DMS 273 (cell line): ENCODE results near the gene BBS12.
A peak's percentile ranks its signal among the peaks of the same experiment; 100 is the strongest.

Experiments
- DNase-seq: peaks from one replicate; lab custom pipeline; 2025; ENCODE audit not compliant: unreplicated experiment; lab: John Stamatoyannopoulos, UW

The BBS12 gene

GRCh38 chr4:122712782-122713181, 19.7 kb upstream of the BBS12 start:
- no peak for DNase-seq

DNA sequence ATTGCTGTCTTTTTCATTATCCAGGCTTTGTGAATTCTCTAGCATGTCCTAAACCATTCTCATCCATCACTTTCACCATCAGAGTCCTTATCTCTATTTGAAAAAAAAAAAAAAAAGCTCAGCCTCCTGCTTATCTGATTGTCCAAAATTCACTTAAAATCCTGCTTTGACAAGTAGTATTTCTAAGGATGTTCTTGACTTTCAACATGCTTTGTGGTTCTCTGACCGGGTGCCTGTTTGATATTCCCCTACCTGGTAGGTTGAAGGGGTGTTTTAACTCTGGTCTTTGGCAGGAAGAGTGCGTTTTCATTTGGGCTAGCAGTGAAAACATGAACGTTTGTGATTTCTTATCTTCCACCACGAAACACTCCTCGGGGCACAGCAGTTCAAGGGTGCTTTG, 17.3 kb upstream of the BBS12 start:
- no peak for DNase-seq

- DNase-seq: peak; percentile 73
These were observed 15.6 kb upstream of the BBS12 start for GRCh38 chr4:122716825-122717448.

- no peak for DNase-seq
These were observed 14.2 kb upstream of the BBS12 start for GRCh38 chr4:122718281-122718680.

- no peak for DNase-seq
These were observed 10.2 kb upstream of the BBS12 start for GRCh38 chr4:122722256-122722655.

GRCh38 chr4:122728856-122729255, 3.6 kb upstream of the BBS12 start:
- DNase-seq: peak; percentile 19

GRCh38 chr4:122731676-122732075, 828 bp upstream of the BBS12 start:
- DNase-seq: peak; percentile 12

GRCh38 chr4:122733787-122734120, 1.2 kb downstream of the BBS12 start:
- no peak for DNase-seq

DNA sequence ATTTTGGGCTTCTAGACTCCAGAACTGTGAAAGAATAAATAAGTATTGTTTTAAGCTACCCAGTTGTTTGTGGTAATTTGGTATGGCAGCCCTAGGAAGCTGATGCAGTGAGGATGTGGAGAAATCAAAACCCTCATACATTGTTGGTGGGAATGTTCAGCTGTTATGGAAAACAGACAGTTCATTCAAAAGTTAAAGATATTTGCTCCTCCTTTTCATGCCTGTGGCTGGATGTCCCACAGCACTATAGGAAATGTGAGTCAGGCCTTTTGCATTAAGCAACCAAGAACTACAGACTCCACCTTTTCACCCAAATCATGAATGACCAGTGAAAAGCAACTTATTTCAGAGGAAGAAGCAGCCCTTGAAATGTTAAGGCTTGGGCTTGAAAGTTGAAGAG, 6.7 kb downstream of the BBS12 start:
- DNase-seq: no peak

- no peak for DNase-seq
These were observed 10.7 kb downstream of the BBS12 start for GRCh38 chr4:122742933-122743829.

GRCh38 chr4:122744229-122744628, 11.7 kb downstream of the BBS12 start:
- DNase-seq: no peak

GRCh38 chr4:122746485-122746965, 14.0 kb downstream of the BBS12 start:
- no peak for DNase-seq

DNA sequence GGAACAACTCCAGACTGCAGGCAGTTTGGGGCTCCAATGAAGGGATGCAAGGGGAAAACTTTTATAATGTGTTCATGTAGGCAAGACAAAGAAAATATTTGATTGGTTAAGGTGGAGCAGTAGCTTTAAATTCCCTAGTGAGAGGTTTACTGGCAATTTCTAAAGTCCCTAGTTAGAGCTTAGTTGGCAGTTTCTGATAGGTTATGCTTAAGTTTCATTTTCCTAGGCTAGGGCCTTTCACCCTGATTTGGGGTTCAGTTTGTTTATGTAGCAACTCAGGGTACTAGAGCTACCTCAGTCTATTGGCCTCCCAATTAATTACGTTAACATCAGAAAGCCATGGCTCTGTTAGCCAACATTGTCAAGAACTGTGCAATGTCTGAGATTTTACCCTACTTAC, 14.6 kb downstream of the BBS12 start:
- DNase-seq: no peak

- DNase-seq: no peak
These were observed 15.4 kb downstream of the BBS12 start for GRCh38 chr4:122747883-122748282.

DNA sequence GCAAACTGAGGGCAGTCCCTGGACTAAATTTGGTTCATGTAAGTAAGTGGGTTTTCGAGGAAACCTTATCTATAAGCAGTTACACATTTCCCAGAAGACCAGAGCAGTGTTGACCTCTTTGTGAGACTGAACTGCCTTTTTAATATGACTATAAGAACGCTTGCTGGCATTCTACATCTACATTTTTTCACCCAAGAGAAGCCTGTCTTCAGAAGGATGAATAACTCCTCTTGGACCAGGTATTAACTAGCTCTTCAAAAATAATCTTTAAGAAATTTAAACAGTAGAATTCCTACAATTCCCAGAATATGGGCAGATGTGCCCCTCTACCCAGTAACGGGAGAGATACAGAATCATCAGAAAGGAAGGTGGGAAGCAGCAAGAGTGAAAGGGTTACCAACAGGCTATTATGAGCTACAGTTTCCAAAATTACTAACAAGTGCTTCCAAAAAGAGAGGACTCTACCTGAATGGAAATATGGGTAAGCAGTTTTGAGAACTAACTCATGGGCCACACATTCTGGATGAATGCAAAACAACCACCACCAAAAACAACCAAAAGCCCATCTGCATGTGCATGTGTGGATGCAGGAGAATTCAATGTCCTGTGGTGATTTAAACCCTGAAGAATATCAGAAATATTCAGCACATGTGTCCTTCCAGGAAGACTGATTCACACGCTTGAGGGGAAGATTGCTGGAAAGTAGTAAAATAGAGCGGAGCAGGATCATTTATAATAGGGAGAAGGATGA, 17.4 kb downstream of the BBS12 start:
- DNase-seq: no peak

- DNase-seq: no peak
These were observed 23.2 kb downstream of the BBS12 start for GRCh38 chr4:122755675-122756074.

- DNase-seq: peak; percentile 51
These were observed 25.5 kb downstream of the BBS12 start for GRCh38 chr4:122758033-122758432.

GRCh38 chr4:122759639-122760310, 27.3 kb downstream of the BBS12 start:
- DNase-seq: peak; percentile 6

- DNase-seq: no peak
These were observed 30.0 kb downstream of the BBS12 start for GRCh38 chr4:122762520-122762919.

DNA sequence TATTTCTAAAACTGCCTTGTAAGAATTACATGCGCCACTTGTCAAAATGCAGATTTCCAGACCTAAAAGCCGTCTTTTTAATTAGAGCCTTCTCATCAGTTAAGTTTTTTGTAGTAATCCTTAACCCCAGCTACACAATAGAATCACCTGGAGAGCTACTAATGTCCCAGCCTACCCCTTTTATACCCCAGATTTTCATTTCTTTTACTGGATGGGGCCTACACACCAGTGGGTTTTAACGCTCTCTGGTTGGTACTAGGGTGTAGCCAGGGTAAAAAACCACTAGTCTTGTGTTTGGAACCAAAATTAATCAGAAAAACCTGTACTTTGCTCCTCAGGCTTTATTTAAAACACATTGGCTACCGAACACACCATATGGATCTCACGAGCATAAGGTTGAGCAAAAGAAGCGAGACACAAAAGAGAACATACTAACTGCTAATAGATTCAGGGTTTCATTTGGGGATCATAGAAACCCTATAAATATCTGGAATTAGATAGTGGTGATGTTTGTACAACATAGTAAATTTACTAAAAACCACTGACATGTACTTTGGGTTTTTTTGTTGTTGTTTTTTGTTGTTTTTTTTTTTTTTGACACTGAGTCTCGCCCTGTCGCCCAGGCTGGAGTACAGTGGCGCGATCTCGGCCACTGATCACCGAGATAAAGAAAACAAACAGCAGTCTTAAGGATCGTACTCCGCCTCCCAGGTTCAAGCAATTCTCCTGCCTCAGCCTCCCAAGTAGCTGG, 30.6 kb downstream of the BBS12 start:
- DNase-seq: no peak
